ENCODE measurements around the gene ZNHIT3.
"Not testable (repeated sequence)": the region's sequence is repeated elsewhere in the genome, so short reads cannot be mapped to it uniquely, and the experiment has no call there.

The ZNHIT3 gene

DNA sequence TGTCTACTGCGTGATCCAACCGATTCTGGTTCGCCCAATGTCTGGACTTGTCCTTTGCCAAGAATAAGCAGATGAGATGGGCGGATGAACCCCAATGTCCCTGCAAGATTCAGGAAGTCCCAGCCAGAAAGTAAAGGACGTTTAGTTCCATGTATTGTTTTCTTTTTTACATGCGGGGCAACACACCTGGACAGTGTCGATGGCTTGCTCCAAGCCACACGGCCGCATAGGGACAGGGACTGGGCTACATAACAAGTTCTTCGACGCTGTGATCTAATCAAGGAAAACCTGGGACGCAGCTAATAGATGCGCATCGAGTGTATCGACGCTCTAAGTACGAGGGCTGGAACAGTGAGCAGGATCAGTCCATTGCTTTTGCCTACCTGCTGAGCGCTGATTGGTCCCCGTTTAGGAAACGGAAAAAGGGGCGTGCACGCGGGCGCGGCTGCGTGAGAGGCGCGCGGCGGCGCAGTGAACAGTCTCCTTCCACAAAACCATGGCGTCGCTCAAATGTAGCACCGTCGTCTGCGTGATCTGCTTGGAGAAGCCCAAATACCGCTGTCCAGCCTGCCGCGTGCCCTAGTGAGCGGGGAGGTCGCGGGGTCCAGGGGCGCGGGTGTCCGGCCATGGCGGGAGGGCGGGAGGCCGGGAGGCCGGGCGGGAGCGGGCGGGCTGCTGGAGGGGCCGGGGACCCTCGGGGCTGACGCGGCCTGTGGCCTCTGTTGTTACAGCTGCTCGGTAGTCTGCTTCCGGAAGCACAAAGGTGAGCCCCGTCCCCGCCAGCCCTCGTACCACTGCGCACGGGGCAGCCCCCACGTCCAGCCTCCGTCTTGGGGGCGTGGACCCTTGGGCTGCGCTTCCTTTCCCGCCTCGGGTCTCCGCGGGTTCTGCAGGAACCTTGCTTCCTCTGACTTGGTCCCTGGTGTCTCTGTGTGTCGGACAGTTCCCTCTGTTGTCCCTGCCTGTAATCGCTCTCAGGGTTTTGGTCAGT is at the start of gene ZNHIT3:
Gene ZNHIT3, plus strand, starts transcription at position 478 of the 991 bp plus-strand sequence. Its CDS starts 19 bp downstream, at position 497.
- DNase-seq (ENCODE audit: insufficient read length, low spot score) (peak; percentile 95), FAIRE-seq (no peak)

DNA sequence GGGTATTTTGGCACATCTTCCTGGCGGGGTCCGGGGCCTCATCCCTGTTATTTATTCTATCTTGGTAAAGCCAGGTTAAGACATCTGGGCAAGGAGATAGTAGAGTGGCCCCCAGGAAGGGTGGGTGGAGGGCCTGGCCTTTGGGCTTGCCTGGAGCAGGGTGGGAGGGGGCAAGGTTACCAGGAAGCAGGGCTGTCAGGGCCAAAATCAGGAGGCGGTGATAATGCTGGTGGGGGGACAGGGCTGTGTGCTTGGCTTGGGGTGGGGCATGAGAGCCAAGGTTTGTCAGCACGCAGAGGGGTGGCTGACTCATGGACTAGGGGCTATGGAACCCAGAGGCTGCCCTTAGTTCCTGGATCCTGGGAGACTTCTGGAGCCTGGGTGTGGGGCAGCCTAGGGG is 44.7 kb upstream of the ZNHIT3 start:
- DNase-seq (ENCODE audit: insufficient read length, low spot score); FAIRE-seq: not testable (repeated sequence)

GRCh38 chr17:36443777-36444176 is 42.7 kb upstream of the ZNHIT3 start:
- no peak for DNase-seq (ENCODE audit: insufficient read length, low spot score)
- no peak for FAIRE-seq

GRCh38 chr17:36449997-36450396 is 36.5 kb upstream of the ZNHIT3 start:
- DNase-seq (ENCODE audit: insufficient read length, low spot score); FAIRE-seq: not testable (repeated sequence)

DNA sequence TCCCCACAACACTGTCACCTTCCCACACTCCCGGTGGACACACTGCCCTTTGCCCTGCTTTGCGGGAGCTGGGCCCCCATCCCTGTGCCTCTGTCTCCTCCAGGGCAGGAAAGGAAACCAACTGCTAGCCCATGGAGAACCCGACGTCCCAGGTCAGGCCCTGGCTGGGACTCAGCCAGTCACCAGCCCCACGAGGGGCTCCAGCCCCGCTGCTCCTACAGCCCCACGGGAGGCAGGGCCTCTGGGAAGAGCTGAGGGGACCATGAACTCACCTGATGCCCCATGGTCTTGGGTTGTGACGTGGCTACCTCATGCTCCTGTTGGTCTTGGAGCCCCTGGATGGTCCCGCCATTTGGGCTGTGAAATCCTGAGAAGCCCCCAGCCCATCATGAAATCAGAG is 33.6 kb upstream of the ZNHIT3 start:
- not testable (repeated sequence) for DNase-seq (ENCODE audit: insufficient read length, low spot score); FAIRE-seq

DNA sequence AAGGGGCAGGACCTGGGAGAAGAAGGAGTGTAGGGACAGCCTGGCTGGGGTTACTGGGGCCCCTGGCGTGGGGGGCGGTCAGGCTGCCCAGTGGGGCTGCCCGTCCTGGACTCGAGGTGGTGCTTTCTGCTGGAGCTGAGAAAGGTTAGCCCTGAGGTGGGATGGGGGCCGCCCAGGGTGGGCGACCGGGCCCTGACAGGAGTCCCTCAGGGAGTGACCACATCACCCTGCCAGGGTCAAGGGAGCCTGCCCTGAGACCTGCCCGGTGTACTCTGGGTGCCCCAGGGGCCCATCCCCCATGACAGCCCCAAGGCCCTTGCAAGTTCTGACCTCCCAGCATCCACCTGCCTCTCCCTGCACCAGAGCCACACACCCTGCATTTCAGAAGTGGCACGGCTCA is 28.8 kb upstream of the ZNHIT3 start:
- not testable (repeated sequence) for DNase-seq (ENCODE audit: insufficient read length, low spot score); FAIRE-seq

DNA sequence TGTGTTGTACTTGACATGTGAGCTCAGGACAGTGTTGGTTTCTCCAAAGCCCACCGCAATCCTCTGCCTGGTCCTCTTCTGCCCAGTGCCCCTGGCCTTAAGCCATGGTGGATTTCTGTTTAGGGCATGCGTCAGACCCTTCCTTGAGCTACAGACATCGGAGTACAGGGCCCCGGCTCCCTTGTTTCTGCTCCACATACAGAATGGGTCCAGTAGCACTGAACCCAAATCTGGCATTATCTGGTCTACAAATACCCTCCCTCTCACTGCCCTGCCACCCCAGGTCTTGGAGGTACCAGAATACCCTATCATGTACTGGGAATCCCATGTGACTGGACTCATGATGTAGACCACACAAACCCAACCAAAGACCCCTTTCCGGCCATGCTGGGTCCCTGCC is 27.4 kb upstream of the ZNHIT3 start:
- no peak for FAIRE-seq

GRCh38 chr17:36459601-36460000 is 26.9 kb upstream of the ZNHIT3 start:
- FAIRE-seq (no peak), DNase-seq (ENCODE audit: insufficient read length, low spot score) (no peak)

More for the DNA sequence above, 27.4 kb upstream of the ZNHIT3 start:
- no peak for DNase-seq (ENCODE audit: insufficient read length, low spot score)

DNA sequence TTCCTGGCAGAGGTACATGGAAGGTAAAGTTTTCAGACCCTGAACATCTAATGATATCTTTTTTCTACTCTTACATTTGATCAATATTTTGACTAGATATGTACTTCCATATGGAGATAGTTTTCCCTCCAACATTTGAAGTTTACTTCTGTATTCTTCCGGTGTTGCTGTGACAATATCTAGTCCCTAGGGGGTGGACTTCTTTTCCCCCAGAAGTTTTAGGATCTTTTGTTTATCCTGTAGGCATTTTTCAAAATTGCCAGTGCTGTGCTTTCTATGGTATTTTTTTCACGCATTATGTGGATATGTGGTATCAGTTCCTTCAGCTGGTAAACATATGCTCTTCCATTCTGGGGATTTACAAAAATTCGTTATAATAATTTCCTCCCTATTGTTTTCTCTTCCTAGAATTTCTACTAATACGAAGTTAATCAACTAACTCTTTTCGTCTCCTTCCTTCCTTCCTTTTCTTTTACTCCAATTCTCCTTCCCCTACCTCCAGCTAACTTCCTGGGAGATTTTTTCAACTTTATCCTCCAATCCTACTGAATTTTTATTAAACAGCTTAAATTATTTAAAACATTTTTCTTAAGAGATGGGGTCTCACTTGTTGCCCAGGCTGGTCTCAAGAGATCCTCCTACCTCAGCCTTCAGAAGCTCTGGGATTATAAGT is 26.1 kb upstream of the ZNHIT3 start:
- no peak for DNase-seq (ENCODE audit: insufficient read length, low spot score)

GRCh38 chr17:36461330-36462110 is 25.0 kb upstream of the ZNHIT3 start:
- DNase-seq (ENCODE audit: insufficient read length, low spot score): no peak
- no peak for FAIRE-seq

More for the DNA sequence above, 26.1 kb upstream of the ZNHIT3 start:
- no peak for FAIRE-seq

- DNase-seq (ENCODE audit: insufficient read length, low spot score): peak; percentile 54
- no peak for FAIRE-seq
Measured at GRCh38 chr17:36463916-36464764, 22.3 kb upstream of the ZNHIT3 start.

- DNase-seq (ENCODE audit: insufficient read length, low spot score) (no peak), FAIRE-seq (no peak)
Measured at GRCh38 chr17:36464765-36465088, 21.8 kb upstream of the ZNHIT3 start.

DNA sequence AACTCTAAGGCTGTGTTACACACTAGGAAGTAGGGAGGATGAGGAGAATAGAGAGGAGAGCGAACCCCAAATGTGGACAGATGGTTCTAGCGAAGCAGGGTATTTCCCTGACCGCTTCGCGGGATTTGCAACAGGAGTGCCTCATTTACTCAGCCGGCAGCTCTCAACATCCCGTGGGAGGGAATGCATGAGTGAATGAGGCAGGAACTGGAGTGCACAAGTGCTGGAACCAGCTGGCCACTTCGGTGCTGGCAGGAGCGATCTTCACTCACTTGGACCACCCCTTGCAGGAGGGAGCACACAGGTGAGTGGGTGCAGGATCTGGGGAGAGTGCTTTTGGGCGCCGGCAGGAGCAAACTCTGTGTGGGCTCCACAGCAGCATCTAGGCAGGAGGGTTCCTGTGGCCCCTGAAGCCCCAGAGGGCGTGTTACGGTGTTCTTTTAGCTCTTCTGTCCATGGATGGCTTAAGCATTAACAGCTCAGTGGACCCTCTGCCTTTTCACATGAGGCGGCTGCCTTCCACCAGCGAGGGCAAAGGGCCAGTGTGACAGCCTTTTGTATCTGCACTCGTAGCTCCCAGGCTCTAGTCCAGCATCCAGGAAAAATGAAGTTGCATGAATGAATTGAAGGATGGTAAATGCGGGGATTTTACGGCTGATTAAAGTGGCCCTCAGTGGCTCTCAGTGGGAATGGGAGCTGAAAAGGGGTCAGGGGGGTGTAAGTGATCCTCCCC is 17.4 kb upstream of the ZNHIT3 start:
- DNase-seq (ENCODE audit: insufficient read length, low spot score) (no peak), FAIRE-seq (no peak)

GRCh38 chr17:36469733-36470132 is 16.7 kb upstream of the ZNHIT3 start:
- FAIRE-seq (no peak), DNase-seq (ENCODE audit: insufficient read length, low spot score) (no peak)

DNA sequence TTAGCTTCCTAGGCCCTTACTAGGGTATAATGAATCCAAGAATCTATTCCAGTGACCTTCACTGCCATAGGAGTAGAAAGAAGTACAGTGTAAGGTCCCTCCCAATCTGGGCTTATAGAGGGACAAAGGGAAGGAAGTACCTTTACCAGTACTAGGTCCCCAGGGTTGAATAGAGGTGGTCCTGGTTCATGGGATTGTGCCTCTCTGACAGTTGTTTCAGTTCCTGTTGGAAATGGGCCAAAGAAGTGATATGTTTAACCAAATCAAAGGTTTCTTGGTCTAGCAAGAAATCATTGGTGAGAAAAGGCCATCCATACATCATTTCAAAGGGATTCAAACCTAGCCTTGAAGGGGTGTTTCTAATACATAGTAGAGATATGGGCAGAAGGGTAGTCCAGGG is 16.0 kb upstream of the ZNHIT3 start:
- no peak for FAIRE-seq
- DNase-seq (ENCODE audit: insufficient read length, low spot score): no peak

DNA sequence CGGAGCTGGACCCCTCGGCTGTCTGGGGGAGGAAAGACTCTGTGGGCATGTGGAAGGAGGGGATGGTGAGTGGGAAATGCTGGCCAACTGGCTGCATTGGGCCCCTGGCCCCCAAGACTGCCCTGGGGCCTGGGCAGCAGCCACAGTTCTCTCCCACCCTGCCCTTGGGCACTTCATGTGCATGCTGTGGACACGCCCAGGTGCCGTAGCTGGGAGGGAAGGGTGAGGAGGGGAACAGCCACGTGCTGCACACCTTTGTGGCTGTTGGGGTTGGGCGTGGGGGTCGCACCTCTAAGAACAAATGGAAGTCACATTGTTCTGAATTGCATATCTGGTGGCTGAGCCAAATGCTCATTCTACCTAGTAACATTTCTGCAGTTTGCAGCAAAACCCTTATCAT is 11.9 kb upstream of the ZNHIT3 start:
- FAIRE-seq (no peak), DNase-seq (ENCODE audit: insufficient read length, low spot score) (no peak)

- no peak for DNase-seq (ENCODE audit: insufficient read length, low spot score)
- FAIRE-seq: no peak
Measured at GRCh38 chr17:36475346-36475970, 11.0 kb upstream of the ZNHIT3 start.

- DNase-seq (ENCODE audit: insufficient read length, low spot score): no peak
- FAIRE-seq: no peak
Measured at GRCh38 chr17:36481829-36482228, 4.7 kb upstream of the ZNHIT3 start.

Measured in GM19239 (cell line).